Osteocyte (in vitro differentiated cells): ENCODE measurements around the gene IL36RN. TPM values are rescaled to one million over a fixed set of nuclear protein-coding genes. Genes with fewer than 3 reads are reported as not detected.

Source experiments
- DNase-seq: peaks from one replicate; pipeline ENCODE4 v3.0.0; 2021; ENCODE audit warnings: mixed read lengths; ENCODE audit not compliant: unreplicated experiment; ENCODE audit errors: extremely low spot score
- H3K27ac Mint-ChIP-seq: one replicate; pipeline ENCODE4 v1.8.0; 2021; ENCODE audit warnings: mild to moderate bottlenecking, mixed read lengths; ENCODE audit not compliant: unreplicated experiment
- H3K27me3 Mint-ChIP-seq: one replicate; pipeline ENCODE4 v1.8.0; 2021; ENCODE audit warnings: mixed read lengths; ENCODE audit not compliant: unreplicated experiment
- H3K36me3 Mint-ChIP-seq: one replicate; pipeline ENCODE4 v1.8.0; 2021; ENCODE audit warnings: mixed read lengths; ENCODE audit not compliant: unreplicated experiment
- H3K4me1 Mint-ChIP-seq: one replicate; pipeline ENCODE4 v1.8.0; 2021; ENCODE audit warnings: mixed read lengths; ENCODE audit not compliant: unreplicated experiment
- H3K4me3 Mint-ChIP-seq: one replicate; pipeline ENCODE4 v1.8.0; 2021; ENCODE audit warnings: mild to moderate bottlenecking, moderate library complexity, mixed read lengths; ENCODE audit not compliant: unreplicated experiment
- H3K9me3 Mint-ChIP-seq: one replicate; pipeline ENCODE4 v1.8.0; 2021; ENCODE audit warnings: mixed read lengths; ENCODE audit not compliant: unreplicated experiment
- total RNA-seq: library from RNA; stranded (reverse); gene quantifications from 2 replicates; pipeline ENCODE4 v1.2.1, GENCODE V29; 2021
- TF ChIP-seq, protein P1 (sequence below): fragments of 200-600 bp; sonication (generic); IDR thresholded peaks from 2 replicates; pipeline ENCODE4 v1.5.0; 2021; ENCODE audit warnings: antibody characterized with exemption, mild to moderate bottlenecking, moderate library complexity

IL36RN gene
- total RNA-seq, 1 donor from 2014 or later = not detected

DNA sequence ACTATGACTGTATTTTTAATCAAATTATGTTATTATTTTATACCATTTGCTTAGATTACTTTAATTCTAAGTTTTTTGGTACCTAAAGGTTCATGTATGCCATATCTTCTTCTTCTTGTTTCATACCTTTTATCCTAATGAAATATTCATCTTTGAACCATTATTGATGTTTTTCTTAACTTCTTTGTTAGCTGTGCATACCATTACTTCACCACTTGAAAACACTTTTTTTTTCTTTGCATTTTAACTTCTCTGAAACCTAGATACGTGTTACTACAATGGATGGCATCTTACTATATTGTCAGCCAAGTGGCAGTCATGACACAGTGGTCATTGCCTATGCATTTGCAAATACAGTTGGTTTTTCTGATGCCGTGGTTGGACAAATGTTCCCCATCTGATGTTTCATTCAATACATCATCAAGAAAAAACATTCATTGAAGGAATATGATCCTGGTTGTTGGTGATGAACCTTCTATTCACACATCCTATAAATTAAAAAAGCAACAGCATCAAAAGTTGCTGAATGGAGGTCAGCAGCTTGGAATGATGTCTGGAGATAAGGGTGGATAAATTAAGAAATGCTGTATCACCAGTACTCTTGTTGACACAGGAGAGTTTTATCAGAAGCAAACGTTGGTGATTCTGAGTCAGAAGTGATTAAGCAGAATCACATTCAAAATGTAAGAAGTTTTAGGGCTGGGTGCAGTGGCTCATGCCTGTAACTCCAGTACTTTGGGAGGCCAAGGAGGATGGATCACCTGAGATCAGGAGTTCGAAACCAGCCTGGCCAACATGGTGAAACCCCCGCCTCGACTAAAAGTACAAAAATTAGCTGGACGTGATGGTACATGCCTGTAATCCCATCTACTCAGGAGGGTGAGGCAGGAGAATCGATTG, 46.3 kb upstream of the IL36RN start:
- TF ChIP-seq, protein P1, sequence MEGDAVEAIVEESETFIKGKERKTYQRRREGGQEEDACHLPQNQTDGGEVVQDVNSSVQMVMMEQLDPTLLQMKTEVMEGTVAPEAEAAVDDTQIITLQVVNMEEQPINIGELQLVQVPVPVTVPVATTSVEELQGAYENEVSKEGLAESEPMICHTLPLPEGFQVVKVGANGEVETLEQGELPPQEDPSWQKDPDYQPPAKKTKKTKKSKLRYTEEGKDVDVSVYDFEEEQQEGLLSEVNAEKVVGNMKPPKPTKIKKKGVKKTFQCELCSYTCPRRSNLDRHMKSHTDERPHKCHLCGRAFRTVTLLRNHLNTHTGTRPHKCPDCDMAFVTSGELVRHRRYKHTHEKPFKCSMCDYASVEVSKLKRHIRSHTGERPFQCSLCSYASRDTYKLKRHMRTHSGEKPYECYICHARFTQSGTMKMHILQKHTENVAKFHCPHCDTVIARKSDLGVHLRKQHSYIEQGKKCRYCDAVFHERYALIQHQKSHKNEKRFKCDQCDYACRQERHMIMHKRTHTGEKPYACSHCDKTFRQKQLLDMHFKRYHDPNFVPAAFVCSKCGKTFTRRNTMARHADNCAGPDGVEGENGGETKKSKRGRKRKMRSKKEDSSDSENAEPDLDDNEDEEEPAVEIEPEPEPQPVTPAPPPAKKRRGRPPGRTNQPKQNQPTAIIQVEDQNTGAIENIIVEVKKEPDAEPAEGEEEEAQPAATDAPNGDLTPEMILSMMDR = no peak
- Mint-ChIP-seq H3K27me3 (peaks cover 49% of the 10 kb centered on the region), H3K9me3 (no peaks in the 10 kb centered on the region), H3K27ac (no peak overlapping the region), H3K4me1 (no peaks in the 10 kb centered on the region), H3K4me3 (no peak overlapping the region), H3K36me3 (no peaks in the 10 kb centered on the region)
- DNase-seq = no peak

DNA sequence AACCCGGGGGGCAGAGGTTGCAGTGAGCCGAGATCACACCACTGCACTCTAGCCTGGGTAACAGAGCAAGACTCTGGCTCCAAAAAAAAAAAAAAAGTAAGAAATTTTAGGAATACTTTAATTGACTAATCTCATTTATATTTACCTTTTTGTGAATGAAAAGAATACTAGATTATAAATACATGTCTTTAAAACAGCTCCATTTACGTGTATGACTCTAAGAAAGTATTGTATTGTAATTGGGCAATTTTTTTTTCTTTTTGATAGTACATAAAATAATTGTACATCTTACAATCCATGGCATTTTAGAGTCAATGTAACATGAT, 45.7 kb upstream of the IL36RN start:
- TF ChIP-seq, protein P1 = no peak
- Mint-ChIP-seq H3K9me3 (no peaks in the 10 kb centered on the region), H3K27me3 (peaks cover 49% of the 10 kb centered on the region), H3K36me3 (no peaks in the 10 kb centered on the region), H3K27ac (no peak overlapping the region), H3K4me1 (no peaks in the 10 kb centered on the region), H3K4me3 (no peak overlapping the region)
- DNase-seq = no peak

DNA sequence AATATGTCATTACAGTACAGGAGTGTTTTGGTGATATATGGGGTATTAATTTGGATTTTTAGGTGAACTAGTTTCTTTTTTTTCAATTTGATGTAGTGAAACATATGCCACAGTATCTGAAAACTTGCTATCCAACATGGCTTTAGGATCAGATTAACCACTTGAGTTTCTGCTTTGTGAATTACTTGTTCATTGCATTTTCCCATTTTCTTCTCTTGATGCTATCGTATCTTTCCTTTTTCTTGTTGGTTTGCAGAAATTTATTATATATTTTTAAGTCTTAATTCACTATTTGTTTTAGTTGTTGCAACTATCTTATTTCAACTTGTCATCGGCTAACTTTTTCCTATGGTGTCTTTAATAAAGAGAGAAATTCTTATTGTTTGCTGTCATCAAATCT, 44.9 kb upstream of the IL36RN start:
- no peak for DNase-seq
- no peak overlapping the region for H3K4me3 Mint-ChIP-seq
- no peaks in the 10 kb centered on the region for H3K36me3 Mint-ChIP-seq
- TF ChIP-seq, protein P1 = no peak
- no peaks in the 10 kb centered on the region for H3K4me1 Mint-ChIP-seq
- no peak overlapping the region for H3K27ac Mint-ChIP-seq
- no peaks in the 10 kb centered on the region for H3K9me3 Mint-ChIP-seq
- H3K27me3 Mint-ChIP-seq = peaks cover 54% of the 10 kb centered on the region

DNA sequence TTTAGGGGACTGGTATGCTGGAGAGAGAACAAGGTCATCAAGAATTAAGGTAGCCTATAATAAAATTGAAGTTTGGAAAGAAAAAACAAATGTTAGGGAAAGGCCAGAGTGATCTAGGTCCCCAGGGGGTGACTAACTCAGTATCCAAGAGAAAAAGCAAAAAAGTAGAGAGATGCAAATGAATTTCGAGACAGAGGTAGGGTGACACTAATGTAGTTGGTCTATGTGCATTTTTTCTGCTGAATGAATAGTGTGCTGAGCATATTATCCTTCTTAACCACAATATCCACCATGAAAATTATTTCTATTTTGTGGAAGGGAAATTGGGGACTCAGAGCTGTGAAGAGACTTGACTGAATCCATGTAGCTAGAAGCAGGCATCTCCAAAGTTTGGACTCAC, 44.0 kb upstream of the IL36RN start:
- DNase-seq = no peak
- Mint-ChIP-seq H3K4me3 (no peak overlapping the region), H3K27me3 (peaks cover 58% of the 10 kb centered on the region), H3K27ac (no peak overlapping the region), H3K9me3 (no peaks in the 10 kb centered on the region), H3K36me3 (no peaks in the 10 kb centered on the region), H3K4me1 (no peaks in the 10 kb centered on the region)
- TF ChIP-seq, protein P1 = no peak

DNA sequence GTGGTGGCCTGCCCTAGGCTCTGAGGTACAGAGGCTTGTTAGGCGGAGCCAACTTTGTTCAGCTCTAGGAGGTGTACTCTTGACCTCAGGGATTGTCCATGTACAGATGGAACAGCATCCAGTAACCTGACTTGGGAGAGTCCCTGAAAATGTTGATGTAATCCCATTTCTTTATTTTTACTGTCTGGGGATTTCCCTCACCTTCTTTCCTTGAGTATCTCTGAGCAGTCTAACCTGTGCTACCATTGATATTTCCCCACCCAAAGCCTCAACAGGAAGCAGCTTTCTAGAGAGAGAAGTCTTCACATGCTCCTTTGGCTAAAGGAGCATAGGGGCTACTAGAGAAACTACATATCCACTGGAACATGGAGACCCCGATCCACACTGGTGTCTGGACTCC, 43.3 kb upstream of the IL36RN start:
- H3K4me1 Mint-ChIP-seq = no peaks in the 10 kb centered on the region
- TF ChIP-seq, protein P1 = no peak
- H3K27ac Mint-ChIP-seq = no peak overlapping the region
- H3K4me3 Mint-ChIP-seq = no peak overlapping the region
- H3K36me3 Mint-ChIP-seq = no peaks in the 10 kb centered on the region
- no peaks in the 10 kb centered on the region for H3K9me3 Mint-ChIP-seq
- peaks cover 53% of the 10 kb centered on the region for H3K27me3 Mint-ChIP-seq
- DNase-seq = no peak
